ENCODE data around the gene KRTAP5-11. TPM values are rescaled to one million over a fixed set of nuclear protein-coding genes. Genes with fewer than 3 reads are reported as not detected.

The KRTAP5-11 gene
- total RNA-seq, 4 donors from 2014 or later = not detected

DNA sequence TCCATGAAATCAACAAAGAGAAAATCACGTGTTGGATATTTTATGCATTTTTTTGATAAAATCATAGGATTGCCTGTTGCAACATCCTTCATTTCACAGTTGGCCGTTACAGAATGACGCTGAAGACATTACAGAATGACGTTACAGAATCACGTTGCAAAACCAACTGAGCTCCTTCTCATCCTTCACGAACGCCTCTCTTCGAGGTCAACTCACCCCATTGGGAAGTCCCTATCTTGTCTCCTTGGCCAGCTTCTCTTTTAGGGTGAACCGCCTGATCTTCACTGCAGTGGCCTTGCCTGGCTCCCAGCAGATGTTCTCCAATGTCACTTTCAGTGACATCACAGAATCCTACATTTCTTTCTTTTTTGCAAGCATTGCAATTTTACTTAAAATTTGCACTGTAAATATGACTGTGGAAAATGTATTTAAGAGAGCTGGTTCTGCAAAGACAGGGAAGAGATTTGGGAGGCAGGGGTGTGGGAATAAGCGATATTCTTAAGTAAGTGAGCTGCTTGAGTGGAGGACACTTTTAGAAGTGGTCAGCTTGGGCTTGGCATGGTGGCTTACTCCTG, 50.6 kb downstream of the KRTAP5-11 start:
- H3K36me3 ChIP-seq = no peaks in the 10 kb centered on the region
- no peaks in the 10 kb centered on the region for H3K9me3 ChIP-seq
- 81 to 83% methylated on average over 10 of the region's 10 CpGs for WGBS, 2 donors
- H3K4me1 ChIP-seq = no peaks in the 10 kb centered on the region
- no peaks in the 10 kb centered on the region for H3K27me3 ChIP-seq
- no peak overlapping the region for H3K27ac ChIP-seq
- intact Hi-C loops (cut with DNase I) = no loop called here
- H3K4me3 ChIP-seq (replicated peaks in 1 of 3) = no peak overlapping the region
- TF ChIP-seq POLR2A (IDR thresholded peaks at IDR 0.05) = no peak
- TF ChIP-seq CTCF (IDR thresholded peaks at IDR 0.05) = no peak
- no peak for DNase-seq

Small RNA genes within 50 kb of the gene (small RNA-seq; reads per million reads assigned to genes)
- gene AP000867.1 (not detected), gene KRTAP5-14P (not detected)

Other genes with a start within 250 kb of the KRTAP5-11 start
- 10 to 100 TPM in 3 of 4 donors, 1 to 10 TPM in 1; 8.3 to 32.0 (median 23.7) TPM for gene DHCR7, start 134.5 kb downstream of the KRTAP5-11 start, total RNA-seq
- 100 to 1,000 TPM in 1 of 4 donors, 10 to 100 TPM in 3; 41.9 to 102 (median 54.7) TPM for gene NADSYN1, start 129.7 kb downstream of the KRTAP5-11 start, total RNA-seq
- gene KRTAP5-7, start 55.6 kb downstream of the KRTAP5-11 start, total RNA-seq = 1 to 10 TPM in 1 of 4 donors, not detected in 3; 1.2 TPM
- under 1 TPM in 1 of 4 donors, not detected in 3; 0.49 TPM for gene KRTAP5-8, start 44.9 kb downstream of the KRTAP5-11 start, total RNA-seq
- gene KRTAP5-9, start 34.5 kb downstream of the KRTAP5-11 start, total RNA-seq = under 1 TPM in 1 of 4 donors, not detected in 3; 0.54 TPM
- gene KRTAP5-10, start 17.3 kb downstream of the KRTAP5-11 start, total RNA-seq = not detected